HUES64 (cell line): Measurements from ENCODE around the gene COTL1.

Experiments
- H3K27ac ChIP-seq: 2 replicates; pipeline ENCODE4 v1.7.0; 2013; ENCODE audit warnings: low read depth, low read length, inconsistent platforms
- H3K27me3 ChIP-seq: 2 replicates; pipeline ENCODE4 v1.6.1; 2013; ENCODE audit warnings: mild to moderate bottlenecking, low read length; ENCODE audit not compliant: insufficient read depth
- H3K36me3 ChIP-seq: 2 replicates; pipeline ENCODE4 v1.6.1; 2013; ENCODE audit warnings: mild to moderate bottlenecking, low read length; ENCODE audit not compliant: insufficient read depth
- H3K4me1 ChIP-seq: 2 replicates; pipeline ENCODE4 v1.6.1; 2013; ENCODE audit warnings: mild to moderate bottlenecking, low read length, moderate library complexity; ENCODE audit not compliant: insufficient read depth
- H3K4me3 ChIP-seq: 2 replicates; pipeline ENCODE4 v1.5.1; 2013; ENCODE audit warnings: mild to moderate bottlenecking, low read length, moderate library complexity
- H3K9ac ChIP-seq: 2 replicates; pipeline ENCODE4 v1.6.1; 2013; ENCODE audit warnings: mild to moderate bottlenecking, low read depth, low read length
- H3K9me3 ChIP-seq: 2 replicates; pipeline ENCODE4 v1.6.1; 2013; ENCODE audit warnings: low read depth, low read length; ENCODE audit not compliant: insufficient read depth
- WGBS: fragments of 150-250, 120-280 bp; methylation state at CpG from one replicate; pipeline ENCODE4 v1.1.7; 2013; ENCODE audit warnings: missing lambda C conversion rate; 5-methylcytosine and 5-hydroxymethylcytosine counted together

The COTL1 gene

GRCh38 chr16:84613408-84614072 is 4.3 kb downstream of the COTL1 start:
- no peak overlapping the region for H3K27ac ChIP-seq
- H3K36me3 ChIP-seq, result peaks cover 26% of the 10 kb centered on the region; the same call in 1 of the 2 replicates
- no peak overlapping the region for H3K4me3 ChIP-seq
- 90% methylated on average over 7 of the region's 7 CpGs for WGBS
- peaks cover 15% of the 10 kb centered on the region; the same call in 1 of the 2 replicates for H3K4me1 ChIP-seq
- H3K9me3 ChIP-seq, result no peaks in the 10 kb centered on the region
- peaks cover 7% of the 10 kb centered on the region for H3K27me3 ChIP-seq
- H3K9ac ChIP-seq, result no peak overlapping the region

GRCh38 chr16:84612686-84613085 is 5.2 kb downstream of the COTL1 start:
- Histone ChIP-seq H3K9me3 (no peaks in the 10 kb centered on the region), H3K27ac (no peak overlapping the region), H3K4me3 (no peak overlapping the region), H3K27me3 (peaks cover 7% of the 10 kb centered on the region), H3K36me3 (peaks cover 32% of the 10 kb centered on the region; the same call in 1 of the 2 replicates), H3K9ac (no peak overlapping the region), H3K4me1 (peaks cover 15% of the 10 kb centered on the region; the same call in 1 of the 2 replicates)
- 97% methylated on average over 7 of the region's 7 CpGs for WGBS

DNA sequence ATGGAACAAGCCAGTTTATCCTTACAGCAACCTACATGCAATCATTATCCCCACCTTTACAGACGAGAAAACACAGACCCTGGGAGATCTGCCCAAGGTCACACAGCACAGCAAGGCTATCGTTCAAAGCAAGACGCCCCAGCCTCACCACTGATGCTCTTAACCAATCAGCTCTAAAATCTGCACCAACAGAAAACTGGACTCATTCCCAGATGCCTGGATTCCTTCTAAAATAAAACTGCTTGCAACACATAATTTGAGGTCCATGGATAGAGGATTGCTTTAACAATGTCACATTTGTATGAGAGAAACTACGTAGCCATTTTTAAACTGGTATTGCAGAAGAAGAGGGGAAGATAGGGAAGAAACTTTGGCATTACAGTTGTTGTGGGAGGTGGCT is 6.8 kb downstream of the COTL1 start:
- 0 out of 2 replicates have a peak, but pooled peaks cover 8% of the 10 kb centered on the region for H3K4me1 ChIP-seq
- no peak overlapping the region for H3K27ac ChIP-seq
- no peaks in the 10 kb centered on the region for H3K9me3 ChIP-seq
- H3K27me3 ChIP-seq, result no peaks in the 10 kb centered on the region
- 93% methylated on average over 4 of the region's 4 CpGs for WGBS
- no peak overlapping the region for H3K4me3 ChIP-seq
- H3K36me3 ChIP-seq, result peaks cover 42% of the 10 kb centered on the region; the same call in 1 of the 2 replicates
- no peak overlapping the region for H3K9ac ChIP-seq

- 95% methylated on average over 1 of the region's 1 CpG for WGBS
- 0 out of 2 replicates have a peak, but pooled peaks cover 4% of the 10 kb centered on the region for H3K4me1 ChIP-seq
- no peaks in the 10 kb centered on the region; the same call in 1 of the 2 replicates for H3K9me3 ChIP-seq
- H3K27me3 ChIP-seq, result no peaks in the 10 kb centered on the region
- no peak overlapping the region for H3K9ac ChIP-seq
- no peak overlapping the region for H3K27ac ChIP-seq
- H3K4me3 ChIP-seq, result no peak overlapping the region
- H3K36me3 ChIP-seq, result peaks cover 42% of the 10 kb centered on the region; the same call in 1 of the 2 replicates
Observed at GRCh38 chr16:84610376-84610775, 7.5 kb downstream of the COTL1 start.

DNA sequence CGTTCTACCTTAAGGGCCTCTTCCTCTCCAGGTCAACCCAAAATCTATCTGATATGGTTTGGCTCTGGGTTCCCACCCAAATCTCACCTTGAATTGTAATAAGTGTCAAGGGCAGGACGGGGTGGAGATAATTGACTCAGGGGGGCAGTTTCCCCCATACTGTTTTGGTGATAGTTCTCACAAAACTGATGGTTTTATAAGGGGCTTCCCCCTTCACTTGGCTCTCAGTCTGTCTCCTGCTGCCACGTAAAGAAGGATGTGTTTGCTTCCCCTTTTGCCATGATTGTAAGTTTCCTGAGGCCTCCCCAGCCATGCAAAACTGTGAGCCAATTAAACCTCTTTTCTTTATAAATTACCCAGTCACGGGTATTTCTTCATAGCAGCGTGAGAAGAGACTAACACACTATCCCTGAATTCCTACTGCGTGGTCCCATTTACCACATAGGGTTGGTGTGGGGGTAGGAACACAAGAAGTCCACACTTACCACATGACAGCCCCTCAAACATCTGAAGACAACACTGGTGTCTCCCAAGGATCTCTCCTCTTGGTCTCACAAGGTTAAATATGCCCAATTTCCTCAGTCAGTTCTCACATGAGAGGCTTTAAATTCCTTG is 8.2 kb downstream of the COTL1 start:
- H3K27me3 ChIP-seq, result no peaks in the 10 kb centered on the region
- WGBS, result 77% methylated on average over 5 of the region's 6 CpGs
- H3K9ac ChIP-seq, result no peak overlapping the region
- H3K9me3 ChIP-seq, result no peaks in the 10 kb centered on the region; the same call in 1 of the 2 replicates
- peaks cover 35% of the 10 kb centered on the region; the same call in 1 of the 2 replicates for H3K36me3 ChIP-seq
- H3K27ac ChIP-seq, result no peak overlapping the region
- H3K4me1 ChIP-seq, result peaks cover 6% of the 10 kb centered on the region
- H3K4me3 ChIP-seq, result no peak overlapping the region

- H3K27me3 ChIP-seq, result no peaks in the 10 kb centered on the region
- H3K9me3 ChIP-seq, result no peaks in the 10 kb centered on the region; the same call in 1 of the 2 replicates
- 95% methylated on average over 6 of the region's 6 CpGs for WGBS
- peaks cover 11% of the 10 kb centered on the region for H3K4me1 ChIP-seq
- no peak overlapping the region for H3K9ac ChIP-seq
- peaks cover 30% of the 10 kb centered on the region; the same call in 1 of the 2 replicates for H3K36me3 ChIP-seq
- no peak overlapping the region for H3K27ac ChIP-seq
- no peak overlapping the region for H3K4me3 ChIP-seq
Observed at GRCh38 chr16:84608282-84608681, 9.6 kb downstream of the COTL1 start.

- H3K4me1 ChIP-seq, result peaks cover 11% of the 10 kb centered on the region
- H3K9ac ChIP-seq, result no peak overlapping the region
- H3K36me3 ChIP-seq, result peaks cover 30% of the 10 kb centered on the region; the same call in 1 of the 2 replicates
- H3K27ac ChIP-seq, result no peak overlapping the region
- no peaks in the 10 kb centered on the region for H3K27me3 ChIP-seq
- no peaks in the 10 kb centered on the region; the same call in 1 of the 2 replicates for H3K9me3 ChIP-seq
- 95% methylated on average over 7 of the region's 7 CpGs for WGBS
- H3K4me3 ChIP-seq, result no peak overlapping the region
Observed at GRCh38 chr16:84607694-84608093, 10.2 kb downstream of the COTL1 start.

GRCh38 chr16:84607061-84607460 is 10.8 kb downstream of the COTL1 start:
- Histone ChIP-seq H3K9me3 (no peaks in the 10 kb centered on the region; the same call in 1 of the 2 replicates), H3K27me3 (no peaks in the 10 kb centered on the region), H3K4me1 (peaks cover 11% of the 10 kb centered on the region), H3K27ac (no peak overlapping the region), H3K4me3 (no peak overlapping the region), H3K9ac (no peak overlapping the region), H3K36me3 (peaks cover 29% of the 10 kb centered on the region; the same call in 1 of the 2 replicates)
- WGBS, result 95% methylated on average over 13 of the region's 13 CpGs

DNA sequence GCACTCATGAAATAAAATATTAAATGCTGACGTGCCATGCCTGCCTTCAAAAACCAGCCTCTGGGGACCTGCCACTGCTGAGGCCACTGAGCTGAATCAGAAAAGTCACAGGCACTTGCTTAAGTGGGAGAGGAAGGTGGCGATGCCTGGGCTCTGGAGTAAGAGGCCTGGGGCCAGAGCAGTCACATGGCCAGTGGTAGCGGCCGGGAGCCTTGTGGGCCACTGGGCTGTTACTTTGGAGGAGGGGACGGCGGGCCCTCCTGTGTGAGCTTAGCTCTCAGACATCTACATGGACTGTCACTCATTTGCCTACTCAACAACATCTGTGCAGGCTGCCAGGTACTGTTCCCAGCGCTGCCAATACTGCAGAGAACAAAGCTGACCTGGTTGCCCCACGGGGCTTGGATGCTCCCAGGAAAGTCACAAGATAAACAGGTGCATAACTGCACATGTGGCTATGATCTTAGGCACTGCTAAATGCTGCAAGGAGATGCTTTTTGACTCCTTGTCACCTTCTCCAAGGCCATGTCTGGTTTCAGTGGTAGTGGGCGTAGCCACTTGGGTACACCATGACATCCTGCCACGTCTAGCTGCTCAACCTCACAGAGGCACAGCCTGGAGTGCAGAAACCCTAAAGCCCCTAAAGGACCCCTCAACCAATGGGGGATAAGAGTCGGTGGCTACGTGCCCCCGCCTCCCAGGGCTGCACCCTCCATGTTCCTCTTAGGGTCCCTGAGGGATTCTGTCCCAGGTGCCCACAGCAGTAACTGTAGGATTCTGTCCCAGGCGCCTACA is 11.6 kb downstream of the COTL1 start:
- Histone ChIP-seq H3K4me1 (peaks cover 15% of the 10 kb centered on the region), H3K9me3 (no peaks in the 10 kb centered on the region; the same call in 1 of the 2 replicates), H3K27me3 (no peaks in the 10 kb centered on the region), H3K27ac (no peak overlapping the region), H3K9ac (no peak overlapping the region), H3K4me3 (no peak overlapping the region), H3K36me3 (peaks cover 27% of the 10 kb centered on the region; the same call in 1 of the 2 replicates)
- WGBS, result 91% methylated on average over 14 of the region's 14 CpGs

- WGBS, result 95% methylated on average over 6 of the region's 6 CpGs
- Histone ChIP-seq H3K27ac (peak overlapping the region; percentile 46; the same call in 1 of the 2 replicates), H3K9ac (no peak overlapping the region)
Observed at GRCh38 chr16:84605339-84605848, 12.5 kb downstream of the COTL1 start.

More at GRCh38 chr16:84605339-84605848, 12.5 kb downstream of the COTL1 start:
- H3K27me3 ChIP-seq, result no peaks in the 10 kb centered on the region
- H3K4me1 ChIP-seq, result peaks cover 23% of the 10 kb centered on the region
- no peaks in the 10 kb centered on the region; the same call in 1 of the 2 replicates for H3K9me3 ChIP-seq
- H3K36me3 ChIP-seq, result peaks cover 23% of the 10 kb centered on the region; the same call in 1 of the 2 replicates
- H3K4me3 ChIP-seq, result no peak overlapping the region
